ENCODE results near the gene RAD51B. TPM values are rescaled to one million over a fixed set of nuclear protein-coding genes. Genes with fewer than 3 reads are reported as not detected.
"Not testable (repeated sequence)": the region's sequence is repeated elsewhere in the genome, so short reads cannot be mapped to it uniquely, and the experiment has no call there.

RAD51B gene
- total RNA-seq, 1 donor from 2014 or later: 5.3 TPM

DNA sequence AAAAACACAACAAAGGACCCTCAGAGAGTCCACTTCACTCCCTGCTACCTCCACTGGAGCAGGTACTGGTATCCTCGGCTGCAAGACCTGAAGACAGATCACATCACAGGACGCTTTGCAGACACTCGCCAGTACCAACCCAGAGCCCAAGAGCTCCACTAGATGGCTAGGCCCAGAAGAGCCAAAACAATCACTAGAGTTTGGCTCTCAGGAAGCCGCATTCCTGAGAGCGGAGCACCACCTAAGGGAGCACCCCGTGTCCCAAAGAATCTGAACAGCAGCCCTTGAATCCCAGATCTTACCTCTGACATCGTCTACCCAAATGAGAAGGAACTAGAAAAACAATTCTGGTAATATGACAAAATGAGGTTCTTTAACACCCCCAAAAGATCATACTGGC, 399.8 kb downstream of the RAD51B start:
- FAIRE-seq (no peak), DNase-seq (ENCODE audit: low spot score in 2 of 2) (no peak)

- FAIRE-seq; DNase-seq (ENCODE audit: low spot score in 2 of 2): not testable (repeated sequence)
Measured at GRCh38 chr14:68221046-68221445, 401.5 kb downstream of the RAD51B start.

- DNase-seq (ENCODE audit: low spot score in 2 of 2): no peak
- no peak for FAIRE-seq
Measured at GRCh38 chr14:68222154-68222553, 402.6 kb downstream of the RAD51B start.

- no peak for DNase-seq (ENCODE audit: low spot score in 2 of 2)
- FAIRE-seq: no peak
Measured at GRCh38 chr14:68222726-68223125, 403.1 kb downstream of the RAD51B start.

- FAIRE-seq (no peak), DNase-seq (ENCODE audit: low spot score in 2 of 2) (no peak)
Measured at GRCh38 chr14:68223631-68224030, 404.1 kb downstream of the RAD51B start.

- DNase-seq (ENCODE audit: low spot score in 2 of 2): no peak
- FAIRE-seq: no peak
Measured at GRCh38 chr14:68225321-68225720, 405.7 kb downstream of the RAD51B start.

- FAIRE-seq (no peak), DNase-seq (ENCODE audit: low spot score in 2 of 2) (no peak)
Measured at GRCh38 chr14:68226523-68226922, 406.9 kb downstream of the RAD51B start.

DNA sequence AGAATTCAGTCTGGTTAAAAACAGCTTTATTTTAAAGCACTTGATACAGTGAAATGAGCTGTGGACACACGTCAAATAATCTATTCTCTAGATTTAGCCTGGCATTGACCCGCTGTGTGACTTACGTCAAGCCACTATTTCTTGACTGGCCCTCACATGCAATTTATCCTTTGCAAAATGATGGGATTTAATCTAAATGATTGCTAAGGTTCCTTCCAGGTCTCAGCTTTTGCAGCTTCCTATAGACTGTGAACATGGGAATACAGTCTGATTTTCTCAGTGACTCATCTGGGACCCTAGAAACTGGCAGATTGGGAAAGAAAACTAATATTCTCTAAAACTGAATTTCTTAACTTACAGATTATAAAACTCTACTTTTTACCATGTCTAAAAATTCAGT, 409.1 kb downstream of the RAD51B start:
- DNase-seq (ENCODE audit: low spot score in 2 of 2): no peak
- FAIRE-seq: no peak

DNA sequence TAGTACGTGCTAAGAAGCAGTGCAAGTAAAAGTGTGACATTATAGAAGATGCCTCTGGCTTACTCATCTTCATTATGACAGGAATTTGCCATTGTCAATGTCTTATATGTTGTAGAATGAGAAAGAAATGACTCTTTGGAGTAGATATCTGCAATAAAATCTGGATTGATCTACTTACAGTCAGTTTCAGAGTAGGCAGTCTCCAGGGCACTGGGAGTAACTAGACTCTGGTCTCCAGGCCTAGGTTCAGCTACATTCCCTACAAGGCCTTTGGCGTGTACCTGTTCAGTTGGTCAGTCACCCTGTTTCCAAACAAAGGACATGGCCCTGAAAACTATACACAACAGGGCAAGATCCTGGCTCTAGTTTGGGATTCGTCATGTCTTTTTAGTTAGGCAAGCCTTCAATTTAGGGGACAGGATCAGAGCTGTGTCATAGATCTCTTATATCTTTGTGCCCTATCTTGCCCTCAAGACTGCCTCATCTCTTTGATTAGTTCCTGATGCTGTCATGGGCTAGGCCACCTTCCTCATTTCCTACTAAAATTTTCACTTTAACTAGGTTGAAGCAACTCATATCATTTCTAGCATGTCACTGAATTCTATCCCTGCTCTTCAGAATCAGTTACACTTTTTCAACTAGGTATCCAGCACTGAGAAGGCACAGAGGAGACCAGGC, 410.0 kb downstream of the RAD51B start:
- FAIRE-seq (no peak), DNase-seq (ENCODE audit: low spot score in 2 of 2) (no peak)

- FAIRE-seq (no peak), DNase-seq (ENCODE audit: low spot score in 2 of 2) (no peak)
Measured at GRCh38 chr14:68230202-68230949, 410.8 kb downstream of the RAD51B start.

GRCh38 chr14:68230950-68231717, 411.6 kb downstream of the RAD51B start:
- FAIRE-seq (no peak), DNase-seq (ENCODE audit: low spot score in 2 of 2) (no peak)

DNA sequence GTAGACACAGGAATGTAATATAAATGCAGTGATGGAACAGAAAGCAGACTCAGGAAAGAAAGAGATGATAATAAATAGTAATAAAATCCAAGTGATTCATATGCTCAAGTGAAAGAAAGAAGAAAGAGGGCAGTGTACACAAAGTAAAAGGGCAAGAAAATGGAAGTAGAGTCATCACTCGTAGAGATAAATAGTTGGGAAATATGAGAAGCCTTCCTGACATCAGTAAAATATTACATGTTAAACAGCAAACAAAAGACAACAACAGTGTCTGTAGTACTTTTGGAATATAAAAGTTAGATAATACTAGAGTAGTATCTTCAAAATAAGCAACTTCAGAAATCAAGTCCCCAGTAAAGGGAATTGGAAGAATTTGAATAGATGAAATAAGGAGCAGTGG, 412.3 kb downstream of the RAD51B start:
- no peak for DNase-seq (ENCODE audit: low spot score in 2 of 2)
- FAIRE-seq: no peak

DNA sequence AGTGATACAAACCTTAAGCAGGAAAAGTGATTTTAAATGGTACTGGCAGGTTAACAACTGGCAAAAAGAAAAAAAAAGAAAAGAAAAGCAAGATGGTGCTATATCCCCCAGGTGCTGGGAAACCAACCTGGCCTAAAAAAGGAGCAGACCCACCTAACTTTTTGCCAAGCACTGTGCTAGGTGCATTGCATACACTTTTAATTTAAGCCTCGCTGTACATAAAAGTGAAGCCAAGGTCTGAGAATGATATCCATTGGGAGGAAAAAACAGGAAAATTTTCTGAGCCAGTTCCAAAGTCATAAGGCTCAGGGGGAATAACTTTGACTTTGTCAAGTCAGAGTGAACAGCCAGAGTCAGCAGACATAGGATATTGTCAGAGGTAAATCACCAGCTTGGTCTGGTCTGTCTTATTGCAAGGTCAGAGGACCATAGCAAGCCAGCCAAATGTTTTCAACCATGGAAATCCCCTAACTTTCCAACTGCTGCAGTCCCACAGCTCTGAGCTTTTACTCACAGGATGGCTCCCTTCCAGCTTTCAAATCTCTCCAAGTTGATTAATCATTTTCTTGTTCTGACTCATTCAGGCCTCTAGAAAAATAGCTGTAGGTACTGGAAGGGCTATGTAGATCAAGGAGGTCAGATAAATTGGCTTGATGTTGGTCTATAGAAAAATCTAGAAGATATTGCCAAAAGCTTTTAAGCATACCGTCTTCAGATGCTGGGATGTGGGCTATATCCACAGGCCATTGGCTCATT, 412.9 kb downstream of the RAD51B start:
- no peak for FAIRE-seq
- DNase-seq (ENCODE audit: low spot score in 2 of 2): peak in 1 of 2 donors; percentile 28

- no peak for FAIRE-seq
Measured at GRCh38 chr14:68233101-68233784, 413.7 kb downstream of the RAD51B start.

GRCh38 chr14:68234101-68234905, 414.7 kb downstream of the RAD51B start:
- FAIRE-seq (no peak), DNase-seq (ENCODE audit: low spot score in 2 of 2) (no peak)

More at GRCh38 chr14:68233101-68233784, 413.7 kb downstream of the RAD51B start:
- no peak for DNase-seq (ENCODE audit: low spot score in 2 of 2)

- DNase-seq (ENCODE audit: low spot score in 2 of 2) (no peak), FAIRE-seq (no peak)
Measured at GRCh38 chr14:68235011-68235410, 415.4 kb downstream of the RAD51B start.

DNA sequence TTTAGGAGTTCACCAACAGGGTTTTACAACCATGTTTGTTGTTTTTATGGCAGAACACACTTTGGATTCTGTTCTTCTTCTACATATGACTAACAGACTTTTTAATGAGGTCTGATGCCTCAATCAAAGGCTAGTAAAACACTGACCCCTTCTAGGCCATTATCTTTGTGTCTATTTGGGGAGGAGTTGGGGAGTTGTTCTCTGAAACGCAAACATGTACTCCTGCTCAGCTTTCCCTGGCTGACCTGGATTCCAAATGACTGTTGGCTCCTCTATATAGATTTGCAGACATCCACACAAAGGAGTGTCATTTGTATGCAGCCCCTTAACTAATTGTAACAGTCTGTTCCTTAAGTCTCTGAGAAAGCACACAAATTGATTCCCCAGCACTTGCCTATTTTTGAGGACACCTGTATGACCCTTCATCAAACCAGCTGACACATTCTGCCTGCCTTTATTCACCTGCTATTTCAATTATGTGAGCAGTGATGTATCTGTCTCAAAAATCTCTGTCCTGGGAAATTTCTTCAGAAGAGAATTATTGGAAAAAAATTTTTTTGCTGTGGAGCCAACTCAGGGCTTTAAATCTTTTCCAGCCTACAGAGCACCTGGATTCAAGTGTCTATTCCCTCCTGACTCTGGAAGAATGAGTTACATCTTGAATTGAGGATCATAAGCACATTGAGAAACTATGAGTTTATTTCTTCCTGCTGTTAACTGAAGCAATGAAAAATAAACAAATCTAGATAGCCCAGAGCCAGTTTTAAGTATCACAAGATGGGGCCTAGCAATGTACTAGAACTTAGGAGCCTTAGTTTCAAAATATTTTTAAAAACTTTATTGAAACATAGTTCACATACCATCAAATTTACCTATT, 417.2 kb downstream of the RAD51B start:
- no peak for FAIRE-seq

DNA sequence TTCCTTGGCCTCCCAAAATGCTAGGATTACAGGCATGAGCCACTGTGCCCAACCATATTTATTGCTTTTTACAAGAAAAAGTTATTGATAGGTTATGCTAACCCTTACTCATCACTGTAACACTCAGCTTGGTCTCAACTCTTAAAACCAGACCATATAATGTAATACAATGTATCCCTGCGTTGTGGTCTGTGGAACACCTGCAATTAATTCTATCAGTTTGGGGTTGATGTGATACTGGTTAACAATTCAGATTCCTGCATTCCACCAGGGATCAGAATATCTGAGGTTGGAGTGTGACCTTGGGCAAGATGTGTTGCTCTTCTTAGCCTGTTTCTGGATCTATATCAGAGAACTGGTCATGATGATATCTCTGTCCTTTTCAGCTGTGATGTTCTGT, 419.0 kb downstream of the RAD51B start:
- DNase-seq (ENCODE audit: low spot score in 2 of 2) (no peak), FAIRE-seq (no peak)

More for the DNA sequence above, 417.2 kb downstream of the RAD51B start:
- no peak for DNase-seq (ENCODE audit: low spot score in 2 of 2)
